Mesendoderm (in vitro differentiated cells): ENCODE results near the gene MGMT.

Source experiments
- DNase-seq: peaks from one replicate; pipeline ENCODE4 v3.0.0; 2013
- H2AK5ac ChIP-seq: 2 replicates; pipeline ENCODE4 v1.6.1; 2013; ENCODE audit warnings: low read length, inconsistent platforms
- H2BK120ac ChIP-seq: 2 replicates; pipeline ENCODE4 v1.6.1; 2013; ENCODE audit warnings: low read depth, mild to moderate bottlenecking, low read length, moderate library complexity, mixed read lengths
- H2BK15ac ChIP-seq: replicated peaks from 2 replicates; pipeline ENCODE4 v1.6.1; 2013; ENCODE audit warnings: low read depth, mild to moderate bottlenecking, moderate library complexity
- H2BK5ac ChIP-seq: 2 replicates; pipeline ENCODE4 v1.6.1; 2013; ENCODE audit warnings: low read length, inconsistent platforms
- H3K18ac ChIP-seq: 2 replicates; pipeline ENCODE4 v1.6.1; 2013; ENCODE audit warnings: mild to moderate bottlenecking, low read length, mixed read lengths
- H3K23ac ChIP-seq: one replicate; pipeline ENCODE4 v1.6.1; 2013; ENCODE audit warnings: low read length
- H3K27ac ChIP-seq: 2 replicates; pipeline ENCODE4 v1.5.1; 2013; ENCODE audit warnings: low read depth, mild to moderate bottlenecking, inconsistent platforms, low read length, moderate library complexity
- H3K27me3 ChIP-seq: 2 replicates; pipeline ENCODE4 v1.6.1; 2013; ENCODE audit warnings: low read length, control low read depth, mild to moderate bottlenecking, inconsistent platforms; ENCODE audit not compliant: insufficient read depth, poor library complexity
- H3K36me3 ChIP-seq: 2 replicates; pipeline ENCODE4 v1.6.1; 2013; ENCODE audit warnings: low read length, inconsistent platforms; ENCODE audit not compliant: control insufficient read depth, insufficient read depth
- H3K4ac ChIP-seq: one replicate; pipeline ENCODE4 v1.6.1; 2013; ENCODE audit warnings: low read depth, mild to moderate bottlenecking, low read length, moderate library complexity
- H3K4me1 ChIP-seq: 2 replicates; pipeline ENCODE4 v1.6.1; 2013; ENCODE audit warnings: low read depth, low read length, inconsistent platforms; ENCODE audit not compliant: control insufficient read depth
- H3K4me2 ChIP-seq: 2 replicates; pipeline ENCODE4 v1.6.1; 2013; ENCODE audit warnings: low read length
- H3K4me3 ChIP-seq: 2 replicates; pipeline ENCODE4 v1.5.1; 2013; ENCODE audit warnings: mild to moderate bottlenecking, low read length
- H3K56ac ChIP-seq: one replicate; pipeline ENCODE4 v1.6.1; 2013; ENCODE audit warnings: low read length
- H3K79me1 ChIP-seq: 2 replicates; pipeline ENCODE4 v1.6.1; 2013; ENCODE audit warnings: low read length, inconsistent platforms
- H3K79me2 ChIP-seq: 2 replicates; pipeline ENCODE4 v1.6.1; 2013; ENCODE audit warnings: mild to moderate bottlenecking, low read length; ENCODE audit not compliant: control insufficient read depth, insufficient read depth
- H3K9ac ChIP-seq: 2 replicates; pipeline ENCODE4 v1.6.1; 2013; ENCODE audit warnings: low read length, inconsistent platforms
- H4K5ac ChIP-seq: one replicate; pipeline ENCODE4 v1.6.1; 2013; ENCODE audit warnings: low read length
- H4K8ac ChIP-seq: one replicate; pipeline ENCODE4 v1.6.1; 2013; ENCODE audit warnings: low read depth, mild to moderate bottlenecking, control low read depth, low read length, moderate library complexity
- WGBS: extraction: QIAGEN DNeasy Blood & Tissue Kit; methylation state at CpG from one replicate; pipeline ENCODE4 v1.1.7; 2013; ENCODE audit warnings: low lambda C conversion rate, missing lambda C conversion rate; ENCODE audit not compliant: insufficient coverage; ENCODE audit errors: extremely low coverage; 5-methylcytosine and 5-hydroxymethylcytosine counted together

MGMT gene

DNA sequence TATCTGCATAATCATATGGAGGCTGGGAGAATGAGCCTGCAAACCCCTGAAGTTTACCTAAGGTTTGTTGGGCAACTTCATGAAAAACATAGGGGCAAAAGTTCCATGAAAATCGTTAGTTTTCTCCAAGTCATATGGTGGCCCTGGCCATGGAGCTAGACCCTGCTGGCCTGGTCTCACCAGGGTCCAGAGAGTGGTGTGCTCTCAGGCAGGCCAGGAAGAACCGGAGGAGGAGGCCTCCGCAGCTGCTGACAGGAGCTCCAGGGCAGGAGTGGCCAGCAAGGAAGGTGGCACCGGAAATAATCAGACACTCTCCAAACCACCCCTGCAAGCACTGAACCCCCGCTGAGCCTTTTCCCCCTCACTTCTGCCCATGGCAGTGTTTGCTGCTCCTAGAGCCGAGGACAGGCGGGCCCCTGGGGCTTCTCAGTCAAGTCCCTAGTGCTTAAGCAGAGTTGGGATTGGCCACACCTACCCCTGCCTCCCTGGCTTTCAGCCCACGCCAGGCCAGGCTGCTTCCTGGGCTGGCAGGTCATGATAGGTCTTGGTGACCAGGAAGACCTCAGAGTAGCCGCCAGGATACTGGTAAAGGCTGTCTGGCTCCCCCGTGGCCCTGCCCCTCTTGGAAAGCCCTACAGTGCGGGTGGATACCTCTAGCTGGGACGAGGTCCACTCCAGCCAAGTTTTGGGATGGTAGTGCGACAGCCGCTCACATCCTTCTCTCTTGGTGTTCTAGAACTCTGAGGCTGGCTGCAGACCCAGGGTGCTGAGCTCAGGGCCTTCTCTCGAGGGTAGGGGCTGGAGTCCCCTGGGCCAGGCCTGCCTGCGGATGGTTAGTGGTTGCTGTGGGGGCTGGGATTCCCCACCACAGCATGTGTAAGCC is 242.8 kb downstream of the MGMT start:
- no CpG with 5 or more reads among the region's 16 CpGs for WGBS
- Histone ChIP-seq H3K27me3 (no peaks in the 10 kb centered on the region), H3K18ac (no peak overlapping the region), H3K36me3 (no peaks in the 10 kb centered on the region), H4K5ac (no peak overlapping the region), H3K4me2 (no peak overlapping the region), H3K23ac (peak overlapping the region; percentile 9), H2BK15ac (no peak overlapping the region), H2BK120ac (no peak overlapping the region), H3K9ac (no peak overlapping the region), H3K79me2 (no peaks in the 10 kb centered on the region), H3K4me1 (peaks cover 2% of the 10 kb centered on the region), H2AK5ac (no peak overlapping the region), H3K4me3 (no peak overlapping the region), H3K27ac (no peak overlapping the region), H3K56ac (no peak overlapping the region), H2BK5ac (no peak overlapping the region), H3K4ac (no peak overlapping the region), H4K8ac (no peak overlapping the region), H3K79me1 (no peaks in the 10 kb centered on the region)
- no peak for DNase-seq

DNA sequence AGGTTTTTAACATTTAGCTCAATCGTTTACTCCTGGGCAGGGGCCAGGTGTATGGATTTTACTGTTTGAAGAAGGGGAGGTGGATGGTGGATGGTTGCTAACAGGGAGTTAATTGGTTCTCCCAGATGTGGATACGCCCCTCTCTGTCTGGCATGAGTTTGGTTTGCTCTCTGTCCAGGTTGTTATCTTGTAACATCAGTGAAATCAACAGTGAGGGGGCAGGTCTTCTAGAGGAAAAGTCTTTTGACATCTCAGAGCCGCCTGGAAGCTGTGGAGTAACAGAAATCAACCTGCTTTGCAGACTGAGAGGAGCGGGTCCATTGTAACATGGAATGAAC is 243.4 kb downstream of the MGMT start:
- no peak overlapping the region for H3K56ac ChIP-seq
- H3K79me2 ChIP-seq = no peaks in the 10 kb centered on the region
- H2AK5ac ChIP-seq = no peak overlapping the region
- H2BK5ac ChIP-seq = no peak overlapping the region
- H3K4me3 ChIP-seq = no peak overlapping the region
- H3K36me3 ChIP-seq = no peaks in the 10 kb centered on the region
- H3K79me1 ChIP-seq = no peaks in the 10 kb centered on the region
- no peak overlapping the region for H3K9ac ChIP-seq
- no peak overlapping the region for H2BK120ac ChIP-seq
- no peak overlapping the region for H3K27ac ChIP-seq
- no peak overlapping the region for H3K23ac ChIP-seq
- H3K4ac ChIP-seq = no peak overlapping the region
- no peak overlapping the region for H2BK15ac ChIP-seq
- H4K8ac ChIP-seq = no peak overlapping the region
- no peaks in the 10 kb centered on the region for H3K27me3 ChIP-seq
- no peak overlapping the region for H3K18ac ChIP-seq
- no peak overlapping the region for H3K4me2 ChIP-seq
- DNase-seq = no peak
- no peak overlapping the region for H4K5ac ChIP-seq
- H3K4me1 ChIP-seq = peaks cover 2% of the 10 kb centered on the region
- no CpG with 5 or more reads among the region's 4 CpGs for WGBS

GRCh38 chr10:129711291-129711690 is 244.2 kb downstream of the MGMT start:
- no peaks in the 10 kb centered on the region for H3K27me3 ChIP-seq
- no CpG with 5 or more reads among the region's 6 CpGs for WGBS
- H3K56ac ChIP-seq = no peak overlapping the region
- H2BK5ac ChIP-seq = no peak overlapping the region
- H3K4me1 ChIP-seq = peaks cover 2% of the 10 kb centered on the region
- peak; percentile 61 for DNase-seq
- H3K4ac ChIP-seq = no peak overlapping the region
- H3K4me3 ChIP-seq = no peak overlapping the region
- H3K4me2 ChIP-seq = no peak overlapping the region
- H4K5ac ChIP-seq = no peak overlapping the region
- no peak overlapping the region for H3K23ac ChIP-seq
- no peaks in the 10 kb centered on the region for H3K36me3 ChIP-seq
- H3K18ac ChIP-seq = no peak overlapping the region
- no peak overlapping the region for H4K8ac ChIP-seq
- H3K79me1 ChIP-seq = no peaks in the 10 kb centered on the region
- H3K9ac ChIP-seq = no peak overlapping the region
- no peak overlapping the region for H3K27ac ChIP-seq
- no peak overlapping the region for H2AK5ac ChIP-seq
- H2BK15ac ChIP-seq = no peak overlapping the region
- H3K79me2 ChIP-seq = no peaks in the 10 kb centered on the region
- no peak overlapping the region for H2BK120ac ChIP-seq

- H2AK5ac ChIP-seq = no peak overlapping the region
- H4K8ac ChIP-seq = no peak overlapping the region
- no peak overlapping the region for H3K4me2 ChIP-seq
- no peak overlapping the region for H3K27ac ChIP-seq
- H3K27me3 ChIP-seq = no peaks in the 10 kb centered on the region
- no peak overlapping the region for H3K4ac ChIP-seq
- no peak overlapping the region for H3K9ac ChIP-seq
- H3K23ac ChIP-seq = no peak overlapping the region
- H2BK5ac ChIP-seq = no peak overlapping the region
- no peak overlapping the region for H2BK120ac ChIP-seq
- H3K56ac ChIP-seq = no peak overlapping the region
- no peak overlapping the region for H3K4me3 ChIP-seq
- no peak for DNase-seq
- H2BK15ac ChIP-seq = no peak overlapping the region
- no peaks in the 10 kb centered on the region for H3K79me1 ChIP-seq
- H3K4me1 ChIP-seq = peaks cover 2% of the 10 kb centered on the region
- no CpG with 5 or more reads among the region's 8 CpGs for WGBS
- H3K79me2 ChIP-seq = no peaks in the 10 kb centered on the region
- H3K36me3 ChIP-seq = no peaks in the 10 kb centered on the region
- H4K5ac ChIP-seq = no peak overlapping the region
- no peak overlapping the region for H3K18ac ChIP-seq
These were observed 245.0 kb downstream of the MGMT start for GRCh38 chr10:129712000-129712399.

- no CpG with 5 or more reads among the region's 14 CpGs for WGBS
- no peak overlapping the region for H2BK5ac ChIP-seq
These were observed 246.7 kb downstream of the MGMT start for GRCh38 chr10:129713659-129714265.

More at GRCh38 chr10:129713659-129714265, 246.7 kb downstream of the MGMT start:
- no peaks in the 10 kb centered on the region for H3K79me2 ChIP-seq
- no peak overlapping the region for H3K4me2 ChIP-seq
- H3K9ac ChIP-seq = no peak overlapping the region
- H3K36me3 ChIP-seq = no peaks in the 10 kb centered on the region
- no peak overlapping the region for H2AK5ac ChIP-seq
- H2BK120ac ChIP-seq = no peak overlapping the region
- H3K4ac ChIP-seq = no peak overlapping the region
- H3K18ac ChIP-seq = no peak overlapping the region
- H3K23ac ChIP-seq = no peak overlapping the region
- H4K5ac ChIP-seq = no peak overlapping the region
- no peaks in the 10 kb centered on the region for H3K79me1 ChIP-seq
- H3K27me3 ChIP-seq = no peaks in the 10 kb centered on the region
- H3K56ac ChIP-seq = no peak overlapping the region
- no peak overlapping the region for H4K8ac ChIP-seq
- H3K4me3 ChIP-seq = no peak overlapping the region
- H3K27ac ChIP-seq = no peak overlapping the region
- DNase-seq = no peak
- H3K4me1 ChIP-seq = peaks cover 2% of the 10 kb centered on the region
- no peak overlapping the region for H2BK15ac ChIP-seq
